Stimulated activated CD8-positive, alpha-beta memory T cell treated with anti-CD3 and anti-CD28 coated beads, Interleukin-7, amount 100 ng/mL, for 48 hours (primary cell): ENCODE results near the gene DAZ4.
"Not testable (repeated sequence)": the region's sequence is repeated elsewhere in the genome, so short reads cannot be mapped to it uniquely, and the experiment has no call there.

ENCODE experiments used
- DNase-seq, 2 donors: peaks; one replicate each; pipeline ENCODE4 v3.0.0-alpha.2; 2020; ENCODE audit warnings: low read depth in 1 of 2; ENCODE audit errors: extremely low read depth in 1 of 2

The DAZ4 gene

GRCh38 chrY:24833619-24834018 lies at the start of gene DAZ4:
DAZ4 (plus strand) TSS chrY:24833919; CDS start chrY:24834127, 208 bp downstream.
- not testable (repeated sequence) for DNase-seq

GRCh38 chrY:24813293-24813692 lies 20.4 kb upstream of the DAZ4 start, which contains the start of gene DAZ3:
DAZ3 (minus strand) TSS chrY:24813393; CDS start chrY:24813185, 208 bp downstream.
- DNase-seq: not testable (repeated sequence)

GRCh38 chrY:24821836-24822235 lies 11.9 kb upstream of the DAZ4 start:
- DNase-seq: not testable (repeated sequence)

- DNase-seq: not testable (repeated sequence)
Measured at GRCh38 chrY:24824184-24824879, 9.4 kb upstream of the DAZ4 start.

- not testable (repeated sequence) for DNase-seq
Measured at GRCh38 chrY:24825069-24825468, 8.7 kb upstream of the DAZ4 start.
